ENCODE results near the gene WSCD1. TPM values are rescaled to one million over a fixed set of nuclear protein-coding genes. Genes with fewer than 3 reads are reported as not detected.

The WSCD1 gene
- total and polyA plus RNA-seq, 2 donors (not counting 1 experiment from before 2014, with no cell fraction given): not detected

DNA sequence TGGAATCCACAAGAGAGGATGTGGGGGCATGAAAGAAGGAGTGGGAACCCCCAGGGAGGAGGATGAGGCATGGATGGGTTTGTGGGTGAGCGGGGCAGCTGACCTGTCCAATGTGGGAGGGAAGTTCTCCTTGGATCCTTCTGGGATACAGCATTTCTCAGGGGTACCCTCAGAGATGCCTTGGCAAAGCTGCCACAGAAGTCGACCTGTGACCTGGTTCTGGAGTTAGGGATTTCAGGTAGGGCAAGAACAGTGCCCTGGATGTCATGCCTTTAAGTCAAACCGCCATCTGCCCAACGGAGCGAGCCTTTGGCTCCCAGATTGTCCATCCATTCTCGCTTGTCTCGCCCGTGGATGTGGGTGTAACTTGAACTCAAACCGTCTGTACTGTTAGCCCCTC, 30.0 kb downstream of the WSCD1 start:
- ATAC-seq (ENCODE audit: low read depth): no peak
- Histone ChIP-seq H3K79me2 (ENCODE audit: control insufficient read depth, insufficient read depth, low read length) (no peaks in the 10 kb centered on the region), H2AFZ (ENCODE audit: insufficient read depth, low read depth, low read length, poor library complexity, severe bottlenecking) (no peak overlapping the region), H3K4me3 (ENCODE audit: control extremely low read depth in 1 of 5, extremely low read depth in 1 of 5, insufficient read depth in 1 of 5, low read depth in 2 of 5, low read length in 4 of 5) (no peak overlapping the region), H3K9ac (ENCODE audit: low read length) (no peak overlapping the region), H3K27ac (ENCODE audit: low read length in 2 of 2) (no peak overlapping the region), H3K27me3 (replicated peaks in 1 of 4; ENCODE audit: control extremely low read depth in 1 of 4, control insufficient read depth in 3 of 4, insufficient read depth in 4 of 4, low read length in 3 of 4) (no peaks in the 10 kb centered on the region), H4K20me1 (ENCODE audit: control insufficient read depth, insufficient read depth, low read length, poor library complexity, severe bottlenecking) (no peaks in the 10 kb centered on the region), H3K4me2 (replicated peaks; ENCODE audit: low read depth, low read length, poor library complexity, severe bottlenecking) (no peak overlapping the region), H3K9me3 (ENCODE audit: control extremely low read depth in 1 of 3, control insufficient read depth in 2 of 3, insufficient read depth in 1 of 3, low read length in 2 of 3) (no peaks in the 10 kb centered on the region), H3K4me1 (ENCODE audit: control insufficient read depth in 2 of 2, insufficient read depth in 2 of 2, low read length in 2 of 2) (no peaks in the 10 kb centered on the region), H3K36me3 (replicated peaks in 1 of 2; ENCODE audit: control extremely low read depth in 1 of 2, control insufficient read depth in 1 of 2, extremely low read depth in 1 of 2, insufficient read depth in 2 of 2, low read length in 1 of 2) (no peaks in the 10 kb centered on the region)
- DNase-seq: no peak
- WGBS (ENCODE audit: insufficient coverage): 81% methylated on average over 9 of the region's 9 CpGs
- TF ChIP-seq EZH2 (IDR thresholded peaks at IDR 0.05; ENCODE audit: borderline replicate concordance, insufficient read depth, low read depth, low read length, poor library complexity, severe bottlenecking): no peak
- TF ChIP-seq CTCF (IDR thresholded peaks at IDR 0.05): no peak
- Mint-ChIP-seq H3K4me1 (no peaks in the 10 kb centered on the region), H3K4me3 (no peak overlapping the region), H3K27me3 (no peaks in the 10 kb centered on the region), H3K27ac (no peak overlapping the region), H3K9me3 (ENCODE audit: insufficient read depth) (no peaks in the 10 kb centered on the region)
- ChIA-PET CTCF (interaction anchor here (0.9 kb wide), 1 partner anchor 14 kb away, joined by 5 read pairs; no protein-coding TSS in a partner anchor), POLR2A (no interaction called here)
- intact Hi-C loops (cut with micrococcal nuclease): no loop called here

DNA sequence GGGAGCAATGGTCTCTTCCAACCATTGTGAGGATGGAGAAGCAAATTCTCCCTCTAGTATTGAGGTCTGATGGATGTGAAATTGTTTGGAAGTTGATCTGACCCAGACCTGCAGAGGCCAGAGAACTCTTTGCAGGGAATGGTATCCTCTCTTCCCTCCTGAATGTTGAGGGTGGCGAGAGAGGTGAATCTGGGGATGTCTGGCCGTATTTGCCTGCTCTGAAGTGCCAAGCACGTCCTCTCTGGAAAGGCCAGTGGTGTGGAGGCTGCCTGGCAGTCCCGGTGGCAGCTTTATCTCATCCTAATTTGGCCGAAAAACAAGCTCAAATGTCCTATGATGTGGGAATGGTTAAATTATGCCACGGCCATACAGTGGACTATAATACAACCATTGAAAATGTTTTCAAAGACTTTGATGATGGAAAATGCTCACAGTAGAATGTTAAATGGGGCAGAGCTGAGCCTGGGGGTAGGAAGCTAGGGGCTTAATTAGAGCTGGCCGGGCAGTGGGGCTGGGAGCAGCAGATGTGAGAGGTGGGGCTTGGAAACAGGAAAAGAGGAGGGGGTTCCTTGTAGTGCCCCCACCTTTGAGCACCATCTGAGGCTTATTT, 30.8 kb downstream of the WSCD1 start:
- H3K27me3 ChIP-seq (replicated peaks in 1 of 4; ENCODE audit: control extremely low read depth in 1 of 4, control insufficient read depth in 3 of 4, insufficient read depth in 4 of 4, low read length in 3 of 4): no peaks in the 10 kb centered on the region
- H3K9me3 ChIP-seq (ENCODE audit: control extremely low read depth in 1 of 3, control insufficient read depth in 2 of 3, insufficient read depth in 1 of 3, low read length in 2 of 3): no peaks in the 10 kb centered on the region
- TF ChIP-seq EZH2 (IDR thresholded peaks at IDR 0.05; ENCODE audit: borderline replicate concordance, insufficient read depth, low read depth, low read length, poor library complexity, severe bottlenecking): no peak
- no peak for TF ChIP-seq CTCF (IDR thresholded peaks at IDR 0.05)
- DNase-seq: no peak
- H4K20me1 ChIP-seq (ENCODE audit: control insufficient read depth, insufficient read depth, low read length, poor library complexity, severe bottlenecking): no peaks in the 10 kb centered on the region
- no peak overlapping the region for H3K4me3 ChIP-seq (ENCODE audit: control extremely low read depth in 1 of 5, extremely low read depth in 1 of 5, insufficient read depth in 1 of 5, low read depth in 2 of 5, low read length in 4 of 5)
- no peaks in the 10 kb centered on the region for H3K79me2 ChIP-seq (ENCODE audit: control insufficient read depth, insufficient read depth, low read length)
- Mint-ChIP-seq H3K4me1 (no peaks in the 10 kb centered on the region), H3K4me3 (no peak overlapping the region), H3K9me3 (ENCODE audit: insufficient read depth) (no peaks in the 10 kb centered on the region), H3K27me3 (no peaks in the 10 kb centered on the region), H3K27ac (no peak overlapping the region)
- 94% methylated on average over 5 of the region's 7 CpGs for WGBS (ENCODE audit: insufficient coverage)
- no peak overlapping the region for H3K27ac ChIP-seq (ENCODE audit: low read length in 2 of 2)
- intact Hi-C loops (cut with micrococcal nuclease): no loop called here
- H3K9ac ChIP-seq (ENCODE audit: low read length): no peak overlapping the region
- ChIA-PET CTCF (no interaction called here), POLR2A (no interaction called here)
- no peak overlapping the region for H3K4me2 ChIP-seq (replicated peaks; ENCODE audit: low read depth, low read length, poor library complexity, severe bottlenecking)
- no peaks in the 10 kb centered on the region for H3K4me1 ChIP-seq (ENCODE audit: control insufficient read depth in 2 of 2, insufficient read depth in 2 of 2, low read length in 2 of 2)
- H2AFZ ChIP-seq (ENCODE audit: insufficient read depth, low read depth, low read length, poor library complexity, severe bottlenecking): no peak overlapping the region
- no peak for ATAC-seq (ENCODE audit: low read depth)
- H3K36me3 ChIP-seq (replicated peaks in 1 of 2; ENCODE audit: control extremely low read depth in 1 of 2, control insufficient read depth in 1 of 2, extremely low read depth in 1 of 2, insufficient read depth in 2 of 2, low read length in 1 of 2): no peaks in the 10 kb centered on the region
